OCI-LY7 (cell line): Measurements from ENCODE around the gene E2F4.

Experiments used
- EZH2phosphoT487 ChIP-seq: fragments of 200-600 bp; sonication (generic); IDR thresholded peaks from 2 replicates; pipeline ENCODE4 v1.6.1; 2018; ENCODE audit warnings: low read depth, borderline replicate concordance, mild to moderate bottlenecking, mixed run types, antibody characterized with exemption, low read length, moderate library complexity, mixed read lengths
- TF ChIP-seq, protein P1 (sequence below): fragments of 200-600 bp; sonication (generic); conservative IDR thresholded peaks from 2 replicates; pipeline ENCODE4 v1.5.1; 2014; ENCODE audit warnings: mild to moderate bottlenecking, antibody characterized with exemption, low read length, moderate library complexity, mixed read lengths

GRCh38 chr16:67192781-67193361 lies 916 bp downstream of the E2F4 start:
- TF ChIP-seq, protein P1, sequence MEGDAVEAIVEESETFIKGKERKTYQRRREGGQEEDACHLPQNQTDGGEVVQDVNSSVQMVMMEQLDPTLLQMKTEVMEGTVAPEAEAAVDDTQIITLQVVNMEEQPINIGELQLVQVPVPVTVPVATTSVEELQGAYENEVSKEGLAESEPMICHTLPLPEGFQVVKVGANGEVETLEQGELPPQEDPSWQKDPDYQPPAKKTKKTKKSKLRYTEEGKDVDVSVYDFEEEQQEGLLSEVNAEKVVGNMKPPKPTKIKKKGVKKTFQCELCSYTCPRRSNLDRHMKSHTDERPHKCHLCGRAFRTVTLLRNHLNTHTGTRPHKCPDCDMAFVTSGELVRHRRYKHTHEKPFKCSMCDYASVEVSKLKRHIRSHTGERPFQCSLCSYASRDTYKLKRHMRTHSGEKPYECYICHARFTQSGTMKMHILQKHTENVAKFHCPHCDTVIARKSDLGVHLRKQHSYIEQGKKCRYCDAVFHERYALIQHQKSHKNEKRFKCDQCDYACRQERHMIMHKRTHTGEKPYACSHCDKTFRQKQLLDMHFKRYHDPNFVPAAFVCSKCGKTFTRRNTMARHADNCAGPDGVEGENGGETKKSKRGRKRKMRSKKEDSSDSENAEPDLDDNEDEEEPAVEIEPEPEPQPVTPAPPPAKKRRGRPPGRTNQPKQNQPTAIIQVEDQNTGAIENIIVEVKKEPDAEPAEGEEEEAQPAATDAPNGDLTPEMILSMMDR = no peak
- no peak for TF ChIP-seq EZH2phosphoT487
